Suprapubic skin (tissue), 4 donors: ENCODE data around the gene MSANTD3.

ENCODE experiments used
- POLR2A ChIP-seq, 2 donors: fragments of 450-650 bp; IDR thresholded peaks; one replicate each; pipeline ENCODE4 v1.6.1; 2017; ENCODE audit warnings: antibody characterized with exemption in 2 of 2, mild to moderate bottlenecking in 2 of 2, moderate library complexity in 2 of 2
- POLR2AphosphoS5 ChIP-seq, 3 donors: sonication (generic); formaldehyde crosslinking; IDR thresholded peaks; one replicate each; pipeline ENCODE4 v1.6.1; 2017; ENCODE audit warnings: antibody characterized with exemption in 3 of 3

DNA sequence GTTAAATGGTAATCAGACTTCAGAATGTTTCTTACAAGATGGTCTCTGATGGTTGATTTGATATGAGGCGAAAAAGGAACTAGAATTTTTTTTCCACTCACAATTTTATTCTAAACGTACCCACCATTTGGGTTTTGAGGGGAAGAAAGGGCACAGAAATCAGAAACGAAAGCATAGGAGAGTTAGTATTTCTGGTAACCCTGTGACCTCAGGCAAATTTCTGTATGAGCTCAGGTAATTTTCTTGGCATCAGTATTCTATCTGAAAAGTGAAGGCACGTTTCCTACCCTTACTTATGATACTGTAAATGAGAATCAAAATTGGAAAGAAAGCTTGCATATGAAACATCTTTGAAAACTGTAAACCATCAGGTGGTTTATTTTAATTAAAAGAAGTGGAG lies 72.5 kb downstream of the MSANTD3 start:
- no peak for TF ChIP-seq POLR2A (IDR thresholded peaks at IDR 0.05)
- TF ChIP-seq POLR2AphosphoS5 (IDR thresholded peaks at IDR 0.05): no peak
